Keratinocyte (primary cell): ENCODE data around the gene NXNL2. TPM values are rescaled to one million over a fixed set of nuclear protein-coding genes. Genes with fewer than 3 reads are reported as not detected.

ENCODE experiments used
- DNase-seq: peaks from one replicate; pipeline ENCODE4 v3.0.0-alpha.2; 2011; ENCODE audit warnings: low read depth, missing footprints, low spot score
- FAIRE-seq: peaks from 2 replicates; lab custom pipeline; 2011; peaks lifted over from hg19 to GRCh38; lab: Jason Lieb, UNC
- H2AFZ ChIP-seq: 2 replicates; pipeline ENCODE4 v1.6.0; 2012; ENCODE audit warnings: low read length, control low read depth, inconsistent platforms; ENCODE audit not compliant: control insufficient read depth
- H3K27ac ChIP-seq: 2 replicates; pipeline ENCODE4 v1.5.1; 2011; ENCODE audit warnings: low read length; ENCODE audit not compliant: control insufficient read depth, insufficient read depth
- H3K27me3 ChIP-seq: 3 replicates; pipeline ENCODE4 v1.6.0; 2011; ENCODE audit warnings: low read length; ENCODE audit not compliant: control insufficient read depth, insufficient read depth; ENCODE audit errors: extremely low read depth
- H3K36me3 ChIP-seq, 2 experiments: 2 replicates in 1 of 2; 3 replicates in 1 of 2; pipeline ENCODE4 v1.5.1; 2011; ENCODE audit warnings: low read length in 2 of 2, mild to moderate bottlenecking in 1 of 2; ENCODE audit not compliant: control insufficient read depth in 2 of 2, insufficient read depth in 2 of 2; ENCODE audit errors: extremely low read depth in 1 of 2
- H3K4me1 ChIP-seq: 3 replicates; pipeline ENCODE4 v1.5.1; 2011; ENCODE audit warnings: low read length; ENCODE audit not compliant: control insufficient read depth, insufficient read depth; ENCODE audit errors: extremely low read depth
- H3K4me2 ChIP-seq: 3 replicates; pipeline ENCODE4 v1.6.0; 2011; ENCODE audit warnings: low read depth, low read length; ENCODE audit not compliant: control insufficient read depth, insufficient read depth; ENCODE audit errors: extremely low read depth
- H3K4me3 ChIP-seq, 3 experiments: fragments of 200-600 bp in 1 of 3; sonication (generic) in 1 of 3; 2 replicates in 2 of 3; 3 replicates in 1 of 3; pipeline ENCODE4 v1.5.1; 2011 to 2016; ENCODE audit warnings: low read length in 3 of 3, mild to moderate bottlenecking in 3 of 3, control low read depth in 2 of 3, inconsistent platforms in 1 of 3, low read depth in 1 of 3, mixed read lengths in 1 of 3, mixed run types in 1 of 3, moderate library complexity in 1 of 3; ENCODE audit not compliant: control insufficient read depth in 2 of 3, insufficient read depth in 2 of 3; ENCODE audit errors: extremely low read depth in 1 of 3
- H3K79me2 ChIP-seq: 2 replicates; pipeline ENCODE4 v1.6.0; 2012; ENCODE audit warnings: low read length; ENCODE audit not compliant: control insufficient read depth, insufficient read depth
- H3K9ac ChIP-seq: 3 replicates; pipeline ENCODE4 v1.6.0; 2011; ENCODE audit warnings: low read length; ENCODE audit not compliant: control insufficient read depth, insufficient read depth; ENCODE audit errors: extremely low read depth
- H3K9me1 ChIP-seq: 3 replicates; pipeline ENCODE4 v1.6.0; 2011; ENCODE audit warnings: low read length; ENCODE audit not compliant: control insufficient read depth, insufficient read depth; ENCODE audit errors: extremely low read depth
- H3K9me3 ChIP-seq: 2 replicates; pipeline ENCODE4 v1.5.1; 2012; ENCODE audit warnings: low read depth, low read length; ENCODE audit not compliant: control insufficient read depth
- H4K20me1 ChIP-seq: 3 replicates; pipeline ENCODE4 v1.6.0; 2011; ENCODE audit warnings: low read length; ENCODE audit not compliant: control insufficient read depth, insufficient read depth; ENCODE audit errors: extremely low read depth
- EZH2 ChIP-seq: IDR thresholded peaks from one replicate; pipeline ENCODE4 v1.6.1; 2012; ENCODE audit warnings: inconsistent platforms, mild to moderate bottlenecking, low read length, moderate library complexity
- dilution Hi-C: fragments of 300-500 bp; cut with MboI; formaldehyde crosslinking; loops from one replicate; pipeline ENCODE4 v1.7.0; 2020; ENCODE audit warnings: low sequenced_read_pairs; ENCODE audit not compliant: extremely low pct_ligation_motif_present
- polyA plus RNA-seq, 5 experiments: library from polyadenylated mRNA; depleted of rRNA in 3 of 5; stranded (reverse) in 3 of 5; stranded (forward) in 1 of 5; unstranded in 1 of 5; fragments of >200 nt; gene quantifications; 1 replicate in 1 of 5; 2 replicates in 3 of 5; 3 replicates in 1 of 5; pipeline versions ENCODE4 v1.2.1 to v1.2.3, GENCODE V29; 2011 to 2012; ENCODE audit warnings: missing spikeins in 2 of 5, low read depth in 1 of 5, low replicate concordance in 1 of 5
- TF ChIP-seq, protein P1 (sequence below), 3 experiments: IDR thresholded peaks in 1 of 3; conservative IDR thresholded peaks in 1 of 3; optimal IDR thresholded peaks in 1 of 3; 2 replicates in 2 of 3; 3 replicates in 1 of 3; pipeline versions ENCODE3 to v1.5.1; 2011; ENCODE audit warnings: low read length in 3 of 3, mild to moderate bottlenecking in 3 of 3, moderate library complexity in 2 of 3, control low read depth in 1 of 3, inconsistent platforms in 1 of 3; ENCODE audit not compliant: insufficient read depth in 2 of 3; ENCODE audit errors: extremely low read depth in 1 of 3

NXNL2 gene
- polyA plus RNA-seq, 1 donor (not counting 4 experiments of a cell fraction or from before 2014, with no cell fraction given), result 0.17 TPM

DNA sequence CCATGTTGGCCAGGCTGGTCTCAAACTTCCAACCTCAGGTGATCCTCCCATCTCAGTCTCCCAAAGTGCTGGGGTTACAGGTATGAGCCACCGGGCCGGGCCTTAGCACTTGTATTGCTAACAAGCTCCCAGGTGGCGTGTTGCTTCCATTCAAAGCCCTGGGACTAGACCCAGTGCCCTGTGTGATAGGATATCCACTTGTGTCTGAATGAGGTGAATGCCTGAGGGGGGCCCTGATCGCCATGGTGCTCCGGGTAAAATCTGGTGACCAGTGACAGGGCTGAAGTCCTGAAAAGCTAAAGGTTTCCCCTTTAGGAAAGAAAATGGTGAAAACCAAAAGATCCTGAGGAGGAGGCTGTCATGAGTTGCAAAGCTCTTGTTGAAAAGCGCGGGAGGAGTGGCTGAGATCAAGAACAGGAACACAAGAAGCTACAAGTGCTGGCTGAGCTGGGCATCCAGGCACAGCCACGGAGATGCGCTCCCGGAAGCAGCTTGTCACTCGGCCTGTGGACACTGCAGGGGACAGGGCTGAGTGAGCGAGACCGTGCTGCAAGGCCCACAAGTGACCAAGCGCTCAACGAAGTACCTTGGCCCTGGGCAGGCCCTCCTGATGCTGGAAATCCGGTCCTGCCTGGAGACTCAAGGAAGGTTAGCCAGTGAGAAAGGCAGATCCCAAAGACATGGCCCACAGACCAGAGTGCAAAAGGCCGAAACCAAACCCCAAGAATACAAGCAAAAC is 39.8 kb upstream of the NXNL2 start:
- Histone ChIP-seq H3K9ac (no peak overlapping the region), H3K4me2 (no peak overlapping the region), H3K9me3 (no peaks in the 10 kb centered on the region), H4K20me1 (no peaks in the 10 kb centered on the region), H3K79me2 (no peaks in the 10 kb centered on the region), H3K4me1 (no peaks in the 10 kb centered on the region), H2AFZ (no peak overlapping the region), H3K9me1 (no peaks in the 10 kb centered on the region), H3K27ac (no peak overlapping the region), H3K4me3 (no peak overlapping the region), H3K27me3 (no peaks in the 10 kb centered on the region), H3K36me3 (no peaks in the 10 kb centered on the region)
- TF ChIP-seq, protein P1, sequence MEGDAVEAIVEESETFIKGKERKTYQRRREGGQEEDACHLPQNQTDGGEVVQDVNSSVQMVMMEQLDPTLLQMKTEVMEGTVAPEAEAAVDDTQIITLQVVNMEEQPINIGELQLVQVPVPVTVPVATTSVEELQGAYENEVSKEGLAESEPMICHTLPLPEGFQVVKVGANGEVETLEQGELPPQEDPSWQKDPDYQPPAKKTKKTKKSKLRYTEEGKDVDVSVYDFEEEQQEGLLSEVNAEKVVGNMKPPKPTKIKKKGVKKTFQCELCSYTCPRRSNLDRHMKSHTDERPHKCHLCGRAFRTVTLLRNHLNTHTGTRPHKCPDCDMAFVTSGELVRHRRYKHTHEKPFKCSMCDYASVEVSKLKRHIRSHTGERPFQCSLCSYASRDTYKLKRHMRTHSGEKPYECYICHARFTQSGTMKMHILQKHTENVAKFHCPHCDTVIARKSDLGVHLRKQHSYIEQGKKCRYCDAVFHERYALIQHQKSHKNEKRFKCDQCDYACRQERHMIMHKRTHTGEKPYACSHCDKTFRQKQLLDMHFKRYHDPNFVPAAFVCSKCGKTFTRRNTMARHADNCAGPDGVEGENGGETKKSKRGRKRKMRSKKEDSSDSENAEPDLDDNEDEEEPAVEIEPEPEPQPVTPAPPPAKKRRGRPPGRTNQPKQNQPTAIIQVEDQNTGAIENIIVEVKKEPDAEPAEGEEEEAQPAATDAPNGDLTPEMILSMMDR (optimal IDR thresholded peaks at IDR 0.05 in 1 of 3, IDR thresholded peaks at IDR 0.05 in 1 of 3, conservative IDR thresholded peaks at IDR 0.05 in 1 of 3; ENCODE audit: extremely low read depth in 1 of 3, insufficient read depth in 2 of 3, low read length in 3 of 3), result no peak
- no peak for TF ChIP-seq EZH2
- DNase-seq, result no peak
- no peak for FAIRE-seq
- dilution Hi-C loops, result no loop called here

- Histone ChIP-seq H3K9ac (no peak overlapping the region), H3K27me3 (no peaks in the 10 kb centered on the region), H3K4me2 (no peak overlapping the region), H3K27ac (no peak overlapping the region), H2AFZ (no peak overlapping the region), H3K9me3 (no peaks in the 10 kb centered on the region), H3K4me3 (no peak overlapping the region), H3K79me2 (no peaks in the 10 kb centered on the region), H4K20me1 (no peaks in the 10 kb centered on the region), H3K9me1 (no peaks in the 10 kb centered on the region), H3K36me3 (no peaks in the 10 kb centered on the region), H3K4me1 (no peaks in the 10 kb centered on the region)
- no peak for FAIRE-seq
- DNase-seq, result no peak
- TF ChIP-seq, protein P1 (optimal IDR thresholded peaks at IDR 0.05 in 1 of 3, IDR thresholded peaks at IDR 0.05 in 1 of 3, conservative IDR thresholded peaks at IDR 0.05 in 1 of 3; ENCODE audit: extremely low read depth in 1 of 3, insufficient read depth in 2 of 3, low read length in 3 of 3), result no peak
- TF ChIP-seq EZH2, result no peak
- dilution Hi-C loops, result no loop called here
Observed at GRCh38 chr9:88497224-88497623, 37.8 kb upstream of the NXNL2 start.
